Caco-2 (cell line): ENCODE results near the gene SLC27A2. TPM values are rescaled to one million over a fixed set of nuclear protein-coding genes. Genes with fewer than 3 reads are reported as not detected.

ENCODE experiments used
- BruUV-seq: library from RNA; stranded (reverse); fragments of 400-500 nt; replicated peaks from 2 replicates; lab custom pipeline; 2021; lab: Mats Ljungman, UMichigan
- CTCF ChIA-PET: fragments of 300-600 bp; sonication (Branson Sonifier 250); formaldehyde crosslinking; loops from one replicate; lab custom pipeline; 2022; ENCODE audit warnings: antibody characterized with exemption; lab: Charles Lee
- POLR2A ChIA-PET: fragments of 300-600 bp; sonication (Branson Sonifier 250); formaldehyde crosslinking; loops from one replicate; lab custom pipeline; 2022; ENCODE audit warnings: antibody characterized with exemption; lab: Charles Lee
- DNase-seq, 2 experiments: peaks; one replicate each; pipeline versions ENCODE4 v3.0.0 to v3.0.0-alpha.2; 2020 to 2022
- H3K27me3 ChIP-seq: replicated peaks from 2 replicates; pipeline ENCODE4 v1.6.0; 2011; ENCODE audit warnings: low read length; ENCODE audit not compliant: control insufficient read depth, insufficient read depth
- H3K36me3 ChIP-seq: 2 replicates; pipeline ENCODE4 v1.5.1; 2011; ENCODE audit warnings: low read length; ENCODE audit not compliant: control insufficient read depth, insufficient read depth
- H3K4me1 ChIP-seq: fragments of 250-450 bp; sonication (Bioruptor Pico); 2 replicates; pipeline ENCODE4 v1.5.1; 2020; ENCODE audit warnings: mild to moderate bottlenecking
- H3K4me3 ChIP-seq: 2 replicates; pipeline ENCODE4 v1.5.1; 2011; ENCODE audit warnings: low read depth, mild to moderate bottlenecking, control low read depth, low read length
- H3K9me3 ChIP-seq: fragments of 250-450 bp; sonication (Bioruptor Pico); 2 replicates; pipeline ENCODE4 v1.5.1; 2020; ENCODE audit warnings: mild to moderate bottlenecking, moderate library complexity
- H3K27ac Mint-ChIP-seq: one replicate; pipeline ENCODE4 v1.8.0; 2022; ENCODE audit warnings: mixed read lengths; ENCODE audit not compliant: unreplicated experiment
- H3K27me3 Mint-ChIP-seq: one replicate; pipeline ENCODE4 v1.8.0; 2022; ENCODE audit warnings: mixed read lengths; ENCODE audit not compliant: insufficient read depth, unreplicated experiment
- H3K36me3 Mint-ChIP-seq: one replicate; pipeline ENCODE4 v1.8.0; 2022; ENCODE audit warnings: mild to moderate bottlenecking, mixed read lengths; ENCODE audit not compliant: insufficient read depth, unreplicated experiment
- H3K4me1 Mint-ChIP-seq: one replicate; pipeline ENCODE4 v1.8.0; 2022; ENCODE audit warnings: low read depth, mixed read lengths; ENCODE audit not compliant: unreplicated experiment
- H3K4me3 Mint-ChIP-seq: one replicate; pipeline ENCODE4 v1.8.0; 2022; ENCODE audit warnings: mild to moderate bottlenecking, moderate library complexity, mixed read lengths; ENCODE audit not compliant: unreplicated experiment
- H3K9me3 Mint-ChIP-seq: one replicate; pipeline ENCODE4 v1.8.0; 2022; ENCODE audit warnings: mixed read lengths; ENCODE audit not compliant: unreplicated experiment
- intact Hi-C: fragments of 100-400 bp; cut with micrococcal nuclease; formaldehyde crosslinking; loops from one replicate; pipeline ENCODE4 v1.10.0; 2022; ENCODE audit not compliant: unreplicated experiment
- total RNA-seq: library from RNA; stranded (reverse); gene quantifications from 2 replicates; pipeline ENCODE4 v1.2.3, GENCODE V29; 2022
- TF ChIP-seq, protein P1 (sequence below), 2 experiments: fragments of 200-600 bp in 1 of 2; IDR thresholded peaks; 1 replicate in 1 of 2; 2 replicates in 1 of 2; pipeline versions ENCODE4 v1.5.1 to v1.8.0; 2011 to 2022; ENCODE audit warnings: antibody characterized with exemption in 1 of 2, control low read depth in 1 of 2, inconsistent platforms in 1 of 2, low read depth in 1 of 2, low read length in 1 of 2, mild to moderate bottlenecking in 1 of 2, moderate library complexity in 1 of 2; ENCODE audit not compliant: insufficient read depth in 1 of 2, severe bottlenecking in 1 of 2, unreplicated experiment in 1 of 2

Gene SLC27A2
- total RNA-seq, 1 experiment from 2014 or later: 31.2 TPM

DNA sequence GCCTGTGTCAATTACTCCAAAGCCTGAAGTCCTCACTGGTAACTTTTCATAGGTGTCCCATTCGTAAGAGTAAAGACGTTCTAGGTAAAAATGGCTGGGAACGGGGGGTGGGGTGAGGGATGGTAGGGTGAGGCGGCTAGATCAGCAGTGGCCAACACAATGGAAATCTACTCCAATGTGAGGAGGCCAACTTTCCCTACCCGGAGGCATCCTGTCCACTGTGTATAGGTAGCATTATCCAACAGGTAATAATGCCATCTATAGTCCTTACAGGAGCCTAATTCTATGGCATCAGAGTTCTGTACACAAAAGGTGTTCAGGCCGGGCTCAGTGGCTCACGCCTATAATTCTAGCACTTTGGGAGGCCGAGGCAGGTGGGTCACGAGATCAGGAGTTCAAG lies 54.4 kb downstream of the SLC27A2 start:
- Histone ChIP-seq H3K4me1 (no peaks in the 10 kb centered on the region), H3K4me3 (no peak overlapping the region), H3K27me3 (no peaks in the 10 kb centered on the region), H3K36me3 (no peaks in the 10 kb centered on the region), H3K9me3 (no peaks in the 10 kb centered on the region)
- TF ChIP-seq, protein P1, sequence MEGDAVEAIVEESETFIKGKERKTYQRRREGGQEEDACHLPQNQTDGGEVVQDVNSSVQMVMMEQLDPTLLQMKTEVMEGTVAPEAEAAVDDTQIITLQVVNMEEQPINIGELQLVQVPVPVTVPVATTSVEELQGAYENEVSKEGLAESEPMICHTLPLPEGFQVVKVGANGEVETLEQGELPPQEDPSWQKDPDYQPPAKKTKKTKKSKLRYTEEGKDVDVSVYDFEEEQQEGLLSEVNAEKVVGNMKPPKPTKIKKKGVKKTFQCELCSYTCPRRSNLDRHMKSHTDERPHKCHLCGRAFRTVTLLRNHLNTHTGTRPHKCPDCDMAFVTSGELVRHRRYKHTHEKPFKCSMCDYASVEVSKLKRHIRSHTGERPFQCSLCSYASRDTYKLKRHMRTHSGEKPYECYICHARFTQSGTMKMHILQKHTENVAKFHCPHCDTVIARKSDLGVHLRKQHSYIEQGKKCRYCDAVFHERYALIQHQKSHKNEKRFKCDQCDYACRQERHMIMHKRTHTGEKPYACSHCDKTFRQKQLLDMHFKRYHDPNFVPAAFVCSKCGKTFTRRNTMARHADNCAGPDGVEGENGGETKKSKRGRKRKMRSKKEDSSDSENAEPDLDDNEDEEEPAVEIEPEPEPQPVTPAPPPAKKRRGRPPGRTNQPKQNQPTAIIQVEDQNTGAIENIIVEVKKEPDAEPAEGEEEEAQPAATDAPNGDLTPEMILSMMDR (IDR thresholded peaks at IDR 0.05; ENCODE audit: insufficient read depth in 1 of 2, low read depth in 1 of 2, low read length in 1 of 2, severe bottlenecking in 1 of 2, unreplicated experiment in 1 of 2): no peak
- POLR2A ChIA-PET: no interaction called here
- Mint-ChIP-seq H3K4me1 (no peaks in the 10 kb centered on the region), H3K36me3 (no peaks in the 10 kb centered on the region), H3K4me3 (no peak overlapping the region), H3K27ac (no peak overlapping the region), H3K9me3 (no peaks in the 10 kb centered on the region), H3K27me3 (no peaks in the 10 kb centered on the region)
- DNase-seq: no peak
- CTCF ChIA-PET: no interaction called here
- intact Hi-C loops: no loop called here
- BruUV-seq: no TSS peak

DNA sequence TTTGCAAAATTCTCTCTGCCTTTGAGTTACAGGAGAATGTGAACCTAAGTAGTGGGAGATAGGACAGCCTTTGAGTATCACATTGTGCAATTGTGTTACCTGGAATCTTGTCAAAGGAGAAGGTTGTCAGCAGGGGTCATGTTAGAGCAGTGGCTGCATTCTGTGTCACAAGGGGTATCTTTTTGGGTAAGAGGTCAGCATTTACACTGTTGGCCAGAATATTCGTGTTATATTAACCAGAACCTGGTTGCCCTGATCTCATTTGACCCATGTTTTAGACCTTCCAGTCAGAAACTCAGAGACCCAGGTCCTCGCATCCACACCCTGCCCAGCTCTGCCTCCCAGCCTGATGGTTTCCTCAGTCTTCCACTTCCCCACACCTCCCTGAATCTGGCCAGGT lies 56.3 kb downstream of the SLC27A2 start:
- TF ChIP-seq, protein P1 (IDR thresholded peaks at IDR 0.05; ENCODE audit: insufficient read depth in 1 of 2, low read depth in 1 of 2, low read length in 1 of 2, severe bottlenecking in 1 of 2, unreplicated experiment in 1 of 2): no peak
- Mint-ChIP-seq H3K4me1 (no peaks in the 10 kb centered on the region), H3K27ac (no peak overlapping the region), H3K27me3 (no peaks in the 10 kb centered on the region), H3K9me3 (no peaks in the 10 kb centered on the region), H3K4me3 (no peak overlapping the region), H3K36me3 (no peaks in the 10 kb centered on the region)
- ChIA-PET POLR2A (no interaction called here), CTCF (no interaction called here)
- no TSS peak for BruUV-seq
- H3K4me3 ChIP-seq: no peak overlapping the region
- no peaks in the 10 kb centered on the region for H3K36me3 ChIP-seq
- H3K9me3 ChIP-seq: no peaks in the 10 kb centered on the region
- no peaks in the 10 kb centered on the region for H3K27me3 ChIP-seq
- H3K4me1 ChIP-seq: no peaks in the 10 kb centered on the region
- no peak for DNase-seq
- intact Hi-C loops: no loop called here

DNA sequence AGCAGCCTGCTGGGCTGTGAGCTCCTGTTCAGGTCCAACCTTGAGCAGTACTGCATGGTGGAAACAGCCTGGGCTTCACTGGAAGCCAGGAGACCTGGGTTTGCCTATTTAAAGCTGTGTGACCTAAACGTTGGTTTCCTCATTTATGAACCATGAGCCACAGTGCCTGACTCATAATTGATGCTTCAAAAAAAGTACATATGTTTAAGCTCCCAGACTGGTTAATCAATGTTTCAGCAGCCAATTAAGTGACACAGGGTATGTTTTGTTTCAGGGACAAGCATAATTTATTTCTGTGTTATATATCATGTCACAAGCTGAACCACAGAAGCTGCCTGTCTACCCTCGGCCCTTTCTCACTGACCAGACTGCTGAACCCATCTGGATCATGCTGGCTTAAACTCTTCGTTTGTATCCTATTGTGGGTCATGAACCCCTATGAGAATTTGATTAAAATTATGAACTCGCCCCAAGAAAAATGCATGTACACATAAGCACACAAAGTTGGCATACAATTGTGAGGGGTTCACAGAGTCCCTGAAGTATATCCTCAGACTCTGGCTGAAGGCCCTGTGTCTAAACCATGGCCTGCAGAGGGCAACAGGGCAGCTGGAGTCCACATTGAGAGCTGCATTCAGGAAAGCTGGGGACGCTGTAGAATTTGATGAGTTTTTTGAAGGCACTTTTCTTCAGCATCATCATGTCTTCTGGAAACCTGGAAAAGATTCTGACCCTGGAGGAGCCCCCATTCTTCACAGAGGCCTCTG lies 59.9 kb downstream of the SLC27A2 start:
- H3K36me3 Mint-ChIP-seq: no peaks in the 10 kb centered on the region
- ChIA-PET POLR2A (no interaction called here), CTCF (interaction anchor here (0.6 to 1.6 kb wide), 4 partner anchors 19 to 313 kb away, joined by 3 to 11 read pairs (median 3); no protein-coding TSS in a partner anchor)
- H3K27me3 Mint-ChIP-seq: no peaks in the 10 kb centered on the region
- no peaks in the 10 kb centered on the region for H3K4me1 Mint-ChIP-seq
- DNase-seq: no peak
- H3K27ac Mint-ChIP-seq: no peak overlapping the region
- TF ChIP-seq, protein P1 (IDR thresholded peaks at IDR 0.05; ENCODE audit: insufficient read depth in 1 of 2, low read depth in 1 of 2, low read length in 1 of 2, severe bottlenecking in 1 of 2, unreplicated experiment in 1 of 2): peak in 1 of 2 experiments; percentile 37
- intact Hi-C loops: no loop called here
- no peak overlapping the region for H3K4me3 Mint-ChIP-seq
- no peaks in the 10 kb centered on the region for H3K36me3 ChIP-seq
- H3K9me3 ChIP-seq: no peaks in the 10 kb centered on the region
- no peaks in the 10 kb centered on the region for H3K9me3 Mint-ChIP-seq
- no peaks in the 10 kb centered on the region for H3K4me1 ChIP-seq
- H3K27me3 ChIP-seq: no peaks in the 10 kb centered on the region
- BruUV-seq: no TSS peak
- no peak overlapping the region for H3K4me3 ChIP-seq
